ENCODE data around the gene RSRC1. TPM values are rescaled to one million over a fixed set of nuclear protein-coding genes. Genes with fewer than 3 reads are reported as not detected.

Gene RSRC1
- total and polyA plus RNA-seq, 12 donors = 12.6 to 27.6 (median 21.4) TPM

DNA sequence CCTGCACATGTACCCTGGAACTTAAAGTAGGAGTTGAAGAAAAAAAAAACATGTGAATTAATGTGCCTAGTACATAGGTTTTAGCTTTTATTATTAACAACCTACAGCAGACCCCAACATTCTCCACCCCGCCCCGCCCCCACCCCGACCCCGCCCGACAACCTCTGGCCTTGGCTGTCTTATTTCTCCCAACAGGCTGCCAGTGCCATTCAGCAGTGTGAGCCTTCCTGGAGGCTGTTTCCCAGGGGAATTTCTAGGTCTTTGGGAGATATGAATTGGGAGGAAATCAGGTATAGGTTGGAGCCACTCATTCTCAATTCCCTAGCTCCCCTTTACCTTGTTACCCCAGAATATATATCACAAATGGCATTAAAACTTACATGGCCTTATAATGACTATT lies 452.8 kb downstream of the RSRC1 start:
- Histone ChIP-seq H3K27ac (peak overlapping the region in 6 of 10 donors; percentile 9 to 65 (median 27)), H3K9me3 (peaks cover 0 to 6% (median 0%) of the 10 kb centered on the region in 11 donors), H3K4me3 (no peak overlapping the region), H3K36me3 (no peaks in the 10 kb centered on the region), H3K4me1 (peaks cover 0 to 23% (median 0%) of the 10 kb centered on the region in 9 donors), H3K27me3 (no peaks in the 10 kb centered on the region)
- TF ChIP-seq, protein P1, sequence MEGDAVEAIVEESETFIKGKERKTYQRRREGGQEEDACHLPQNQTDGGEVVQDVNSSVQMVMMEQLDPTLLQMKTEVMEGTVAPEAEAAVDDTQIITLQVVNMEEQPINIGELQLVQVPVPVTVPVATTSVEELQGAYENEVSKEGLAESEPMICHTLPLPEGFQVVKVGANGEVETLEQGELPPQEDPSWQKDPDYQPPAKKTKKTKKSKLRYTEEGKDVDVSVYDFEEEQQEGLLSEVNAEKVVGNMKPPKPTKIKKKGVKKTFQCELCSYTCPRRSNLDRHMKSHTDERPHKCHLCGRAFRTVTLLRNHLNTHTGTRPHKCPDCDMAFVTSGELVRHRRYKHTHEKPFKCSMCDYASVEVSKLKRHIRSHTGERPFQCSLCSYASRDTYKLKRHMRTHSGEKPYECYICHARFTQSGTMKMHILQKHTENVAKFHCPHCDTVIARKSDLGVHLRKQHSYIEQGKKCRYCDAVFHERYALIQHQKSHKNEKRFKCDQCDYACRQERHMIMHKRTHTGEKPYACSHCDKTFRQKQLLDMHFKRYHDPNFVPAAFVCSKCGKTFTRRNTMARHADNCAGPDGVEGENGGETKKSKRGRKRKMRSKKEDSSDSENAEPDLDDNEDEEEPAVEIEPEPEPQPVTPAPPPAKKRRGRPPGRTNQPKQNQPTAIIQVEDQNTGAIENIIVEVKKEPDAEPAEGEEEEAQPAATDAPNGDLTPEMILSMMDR (IDR thresholded peaks at IDR 0.05) = no peak
- intact Hi-C loops (cut with DNase I) = no loop called here
- peak in 3 of 8 donors; percentile 39 to 56 (median 56) for ATAC-seq
- WGBS, 2 donors = 63 to 67% methylated on average over 5 of the region's 5 CpGs
- no peak for DNase-seq

DNA sequence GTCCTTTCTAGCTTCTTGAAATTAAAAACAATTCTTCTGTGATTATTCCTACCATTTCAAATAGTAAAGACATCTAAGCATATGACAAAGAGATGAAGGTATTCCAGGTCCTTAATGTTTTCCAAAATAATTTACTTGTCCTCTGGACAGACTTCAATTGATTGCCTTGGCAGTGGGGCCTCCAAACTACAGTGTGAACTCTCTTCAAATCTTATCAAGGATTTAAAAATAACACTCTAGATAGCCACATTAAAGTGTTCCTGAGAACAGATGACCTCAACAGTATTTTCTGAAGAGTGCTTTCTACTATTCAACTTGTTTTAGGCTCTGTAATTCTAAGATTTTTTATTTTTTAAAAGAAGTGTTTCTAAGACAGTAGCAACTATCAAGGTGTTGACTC lies 453.2 kb downstream of the RSRC1 start:
- intact Hi-C loops (cut with DNase I) = no loop called here
- Histone ChIP-seq H3K4me3 (no peak overlapping the region), H3K9me3 (peaks cover 0 to 6% (median 0%) of the 10 kb centered on the region in 11 donors), H3K4me1 (peaks cover 0 to 23% (median 0%) of the 10 kb centered on the region in 9 donors), H3K27ac (peak overlapping the region in 6 of 10 donors; percentile 9 to 65 (median 27)), H3K36me3 (no peaks in the 10 kb centered on the region), H3K27me3 (no peaks in the 10 kb centered on the region)
- ATAC-seq = peak in 2 of 8 donors; percentile 73 to 74
- DNase-seq = no peak
- TF ChIP-seq, protein P1 (IDR thresholded peaks at IDR 0.05) = no peak

DNA sequence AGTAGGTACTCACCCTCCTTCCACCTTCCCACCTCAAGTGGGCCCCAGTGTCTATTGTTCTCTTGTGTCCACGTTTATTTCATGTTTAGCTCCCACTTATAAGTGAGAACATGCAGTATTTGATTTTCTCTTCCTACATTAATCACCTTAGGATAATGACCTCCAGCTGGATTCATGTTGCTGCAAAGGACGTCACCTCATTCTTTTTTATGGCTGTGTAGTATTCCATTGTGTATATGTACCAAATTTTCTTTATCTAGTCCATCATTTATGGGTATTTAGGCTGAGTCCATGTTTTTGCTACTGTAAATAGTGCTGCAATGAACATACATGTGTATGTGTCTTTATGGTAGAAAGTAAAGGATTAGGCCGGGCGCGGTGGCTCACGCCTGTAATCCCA lies 455.2 kb downstream of the RSRC1 start:
- Histone ChIP-seq H3K27me3 (peaks cover 0 to 3% (median 0%) of the 10 kb centered on the region in 7 donors), H3K4me3 (no peak overlapping the region), H3K36me3 (no peaks in the 10 kb centered on the region), H3K27ac (no peak overlapping the region), H3K4me1 (peaks cover 0 to 40% (median 5%) of the 10 kb centered on the region in 9 donors), H3K9me3 (peaks cover 0 to 6% (median 0%) of the 10 kb centered on the region in 11 donors)
- intact Hi-C loops (cut with DNase I) = no loop called here
- 92 to 98% methylated on average over 6 of the region's 6 CpGs for WGBS, 2 donors
- DNase-seq = no peak
- TF ChIP-seq, protein P1 (IDR thresholded peaks at IDR 0.05) = no peak
- no peak for ATAC-seq

DNA sequence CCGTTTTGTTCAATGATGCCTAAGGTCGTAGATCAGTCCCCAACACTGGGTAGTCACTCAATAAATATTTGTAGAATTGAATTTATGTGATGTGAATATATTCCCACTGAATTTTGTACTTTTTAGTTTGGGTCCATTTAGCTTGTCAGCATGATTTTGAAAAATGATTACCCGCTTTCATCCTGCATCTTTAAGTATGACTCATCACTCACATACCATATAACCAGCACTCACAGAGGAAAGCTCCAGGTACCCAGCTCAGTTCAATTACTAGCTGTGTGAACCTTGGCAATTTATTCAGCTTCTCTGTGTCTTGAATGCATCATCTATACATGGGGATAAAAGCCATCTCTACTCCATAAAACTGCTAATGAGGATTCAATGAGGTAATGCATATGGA lies 458.9 kb downstream of the RSRC1 start:
- Histone ChIP-seq H3K36me3 (no peaks in the 10 kb centered on the region), H3K4me3 (no peak overlapping the region), H3K27me3 (peaks cover 0 to 16% (median 0%) of the 10 kb centered on the region in 7 donors), H3K4me1 (peaks cover 0 to 30% (median 12%) of the 10 kb centered on the region in 9 donors), H3K9me3 (peaks cover 0 to 6% (median 0%) of the 10 kb centered on the region in 11 donors), H3K27ac (peak overlapping the region in 4 of 10 donors; percentile 62 to 90 (median 82))
- no peak for DNase-seq
- 87% methylated on average over 3 of the region's 3 CpGs for WGBS, 2 donors
- TF ChIP-seq, protein P1 (IDR thresholded peaks at IDR 0.05) = no peak
- intact Hi-C loops (cut with DNase I) = no loop called here
- ATAC-seq = no peak
